ENCODE data around the gene GALNT2.

The GALNT2 gene

GRCh38 chr1:230206207-230206606 lies 139.2 kb downstream of the GALNT2 start:
- Histone ChIP-seq H3K27ac (peak overlapping the region; percentile 11), H3K4me3 (ENCODE audit: low read depth, low read length) (no peak overlapping the region), H3K27me3 (replicated peaks) (no peaks in the 10 kb centered on the region), H3K36me3 (replicated peaks) (no peaks in the 10 kb centered on the region)
- TF ChIP-seq CTCF (IDR thresholded peaks at IDR 0.05; ENCODE audit: low read depth, low read length, missing control alignments) = no peak
- DNase-seq = no peak
- in situ Hi-C loops (cut with HindIII; ENCODE audit: low pct_ligation_motif_present, low sequenced_read_pairs) = no loop called here

GRCh38 chr1:230206976-230207375 lies 139.9 kb downstream of the GALNT2 start:
- Histone ChIP-seq H3K4me3 (ENCODE audit: low read depth, low read length) (no peak overlapping the region), H3K27me3 (replicated peaks) (no peaks in the 10 kb centered on the region), H3K36me3 (replicated peaks) (no peaks in the 10 kb centered on the region), H3K27ac (no peak overlapping the region)
- no peak for TF ChIP-seq CTCF (IDR thresholded peaks at IDR 0.05; ENCODE audit: low read depth, low read length, missing control alignments)
- DNase-seq = no peak
- in situ Hi-C loops (cut with HindIII; ENCODE audit: low pct_ligation_motif_present, low sequenced_read_pairs) = no loop called here

GRCh38 chr1:230207598-230207997 lies 140.6 kb downstream of the GALNT2 start:
- H3K36me3 ChIP-seq (replicated peaks) = no peaks in the 10 kb centered on the region
- in situ Hi-C loops (cut with HindIII; ENCODE audit: low pct_ligation_motif_present, low sequenced_read_pairs) = no loop called here
- no peaks in the 10 kb centered on the region for H3K27me3 ChIP-seq (replicated peaks)
- H3K27ac ChIP-seq = no peak overlapping the region
- no peak overlapping the region for H3K4me3 ChIP-seq (ENCODE audit: low read depth, low read length)
- DNase-seq = no peak
- no peak for TF ChIP-seq CTCF (IDR thresholded peaks at IDR 0.05; ENCODE audit: low read depth, low read length, missing control alignments)

GRCh38 chr1:230208619-230209261 lies 141.7 kb downstream of the GALNT2 start:
- Histone ChIP-seq H3K27ac (no peak overlapping the region), H3K36me3 (replicated peaks) (no peaks in the 10 kb centered on the region), H3K27me3 (replicated peaks) (no peaks in the 10 kb centered on the region), H3K4me3 (ENCODE audit: low read depth, low read length) (no peak overlapping the region)
- no peak for TF ChIP-seq CTCF (IDR thresholded peaks at IDR 0.05; ENCODE audit: low read depth, low read length, missing control alignments)
- in situ Hi-C loops (cut with HindIII; ENCODE audit: low pct_ligation_motif_present, low sequenced_read_pairs) = no loop called here
- DNase-seq = no peak

- in situ Hi-C loops (cut with HindIII; ENCODE audit: low pct_ligation_motif_present, low sequenced_read_pairs) = no loop called here
- H3K4me3 ChIP-seq (ENCODE audit: low read depth, low read length) = no peak overlapping the region
- peak overlapping the region; percentile 41 for H3K27ac ChIP-seq
- no peaks in the 10 kb centered on the region for H3K36me3 ChIP-seq (replicated peaks)
- H3K27me3 ChIP-seq (replicated peaks) = no peaks in the 10 kb centered on the region
- TF ChIP-seq CTCF (IDR thresholded peaks at IDR 0.05; ENCODE audit: low read depth, low read length, missing control alignments) = no peak
- no peak for DNase-seq
Observed at GRCh38 chr1:230210326-230210980, 143.4 kb downstream of the GALNT2 start.

- H3K27me3 ChIP-seq (replicated peaks) = no peaks in the 10 kb centered on the region
- no peak for DNase-seq
- no peak overlapping the region for H3K4me3 ChIP-seq (ENCODE audit: low read depth, low read length)
- no peak overlapping the region for H3K27ac ChIP-seq
- in situ Hi-C loops (cut with HindIII; ENCODE audit: low pct_ligation_motif_present, low sequenced_read_pairs) = no loop called here
- TF ChIP-seq CTCF (IDR thresholded peaks at IDR 0.05; ENCODE audit: low read depth, low read length, missing control alignments) = no peak
- no peaks in the 10 kb centered on the region for H3K36me3 ChIP-seq (replicated peaks)
Observed at GRCh38 chr1:230210981-230211336, 143.9 kb downstream of the GALNT2 start.
